ENCODE results near the gene BMPER. TPM values are rescaled to one million over a fixed set of nuclear protein-coding genes. Genes with fewer than 3 reads are reported as not detected.

Gene BMPER
- total RNA-seq, 1 experiment from 2014 or later, result 6.7 TPM

GRCh38 chr7:33998476-33998875 lies 93.1 kb downstream of the BMPER start:
- ChIA-PET CTCF (interaction anchor here (0.6 kb wide), 1 partner anchor 16 kb away, joined by 4 read pairs; no protein-coding TSS in a partner anchor), POLR2A (ENCODE audit: low non-redundant PET) (no interaction called here)
- intact Hi-C loops (cut with micrococcal nuclease; ENCODE audit: unreplicated experiment), result no loop called here
- Histone ChIP-seq H3K27me3 (replicated peaks; ENCODE audit: insufficient read depth, low read depth, low read length, poor library complexity) (no peaks in the 10 kb centered on the region), H3K4me1 (ENCODE audit: insufficient read depth, low read length, poor library complexity, severe bottlenecking) (no peaks in the 10 kb centered on the region), H3K4me3 (ENCODE audit: low read depth, low read length, poor library complexity, severe bottlenecking) (no peak overlapping the region), H3K36me3 (ENCODE audit: insufficient read depth, low read length, poor library complexity, severe bottlenecking) (no peaks in the 10 kb centered on the region), H3K9me3 (ENCODE audit: low read depth, low read length, poor library complexity, severe bottlenecking) (peaks cover 3% of the 10 kb centered on the region), H3K27ac (ENCODE audit: low read depth, low read length, poor library complexity, severe bottlenecking) (no peak overlapping the region)
- TF ChIP-seq CTCF (conservative IDR thresholded peaks at IDR 0.05; ENCODE audit: low read depth, low read length), result no peak
- no peak for TF ChIP-seq EZH2 (IDR thresholded peaks at IDR 0.05; ENCODE audit: borderline replicate concordance, low read depth, low read length, poor library complexity, severe bottlenecking)
- no peak for DNase-seq (ENCODE audit: low spot score)
- BruUV-seq (replicated peaks), result no TSS peak

- no peaks in the 10 kb centered on the region for H3K36me3 ChIP-seq (ENCODE audit: insufficient read depth, low read length, poor library complexity, severe bottlenecking)
- H3K4me3 ChIP-seq (ENCODE audit: low read depth, low read length, poor library complexity, severe bottlenecking), result no peak overlapping the region
- no peak for DNase-seq (ENCODE audit: low spot score)
- CTCF ChIA-PET, result no interaction called here
- no peak overlapping the region for H3K27ac ChIP-seq (ENCODE audit: low read depth, low read length, poor library complexity, severe bottlenecking)
- no peaks in the 10 kb centered on the region for H3K27me3 ChIP-seq (replicated peaks; ENCODE audit: insufficient read depth, low read depth, low read length, poor library complexity)
- POLR2A ChIA-PET (ENCODE audit: low non-redundant PET), result no interaction called here
- intact Hi-C loops (cut with micrococcal nuclease; ENCODE audit: unreplicated experiment), result no loop called here
- H3K9me3 ChIP-seq (ENCODE audit: low read depth, low read length, poor library complexity, severe bottlenecking), result no peaks in the 10 kb centered on the region
- TF ChIP-seq EZH2 (IDR thresholded peaks at IDR 0.05; ENCODE audit: borderline replicate concordance, low read depth, low read length, poor library complexity, severe bottlenecking), result no peak
- TF ChIP-seq CTCF (conservative IDR thresholded peaks at IDR 0.05; ENCODE audit: low read depth, low read length), result no peak
- no peaks in the 10 kb centered on the region for H3K4me1 ChIP-seq (ENCODE audit: insufficient read depth, low read length, poor library complexity, severe bottlenecking)
- BruUV-seq (replicated peaks), result no TSS peak
Observed at GRCh38 chr7:34011017-34011695, 105.8 kb downstream of the BMPER start.

- DNase-seq (ENCODE audit: low spot score), result no peak
- H3K4me1 ChIP-seq (ENCODE audit: insufficient read depth, low read length, poor library complexity, severe bottlenecking), result no peaks in the 10 kb centered on the region
- no peaks in the 10 kb centered on the region for H3K27me3 ChIP-seq (replicated peaks; ENCODE audit: insufficient read depth, low read depth, low read length, poor library complexity)
- no peaks in the 10 kb centered on the region for H3K9me3 ChIP-seq (ENCODE audit: low read depth, low read length, poor library complexity, severe bottlenecking)
- no peaks in the 10 kb centered on the region for H3K36me3 ChIP-seq (ENCODE audit: insufficient read depth, low read length, poor library complexity, severe bottlenecking)
- BruUV-seq (replicated peaks), result no TSS peak
- no peak for TF ChIP-seq EZH2 (IDR thresholded peaks at IDR 0.05; ENCODE audit: borderline replicate concordance, low read depth, low read length, poor library complexity, severe bottlenecking)
- no peak for TF ChIP-seq CTCF (conservative IDR thresholded peaks at IDR 0.05; ENCODE audit: low read depth, low read length)
- intact Hi-C loops (cut with micrococcal nuclease; ENCODE audit: unreplicated experiment), result no loop called here
- H3K27ac ChIP-seq (ENCODE audit: low read depth, low read length, poor library complexity, severe bottlenecking), result no peak overlapping the region
- ChIA-PET POLR2A (ENCODE audit: low non-redundant PET) (no interaction called here), CTCF (no interaction called here)
- H3K4me3 ChIP-seq (ENCODE audit: low read depth, low read length, poor library complexity, severe bottlenecking), result no peak overlapping the region
Observed at GRCh38 chr7:34011696-34012095, 106.4 kb downstream of the BMPER start.
